ENCODE results near the gene CXCL11.
"Not testable (repeated sequence)": the region's sequence is repeated elsewhere in the genome, so short reads cannot be mapped to it uniquely, and the experiment has no call there.

CXCL11 gene

DNA sequence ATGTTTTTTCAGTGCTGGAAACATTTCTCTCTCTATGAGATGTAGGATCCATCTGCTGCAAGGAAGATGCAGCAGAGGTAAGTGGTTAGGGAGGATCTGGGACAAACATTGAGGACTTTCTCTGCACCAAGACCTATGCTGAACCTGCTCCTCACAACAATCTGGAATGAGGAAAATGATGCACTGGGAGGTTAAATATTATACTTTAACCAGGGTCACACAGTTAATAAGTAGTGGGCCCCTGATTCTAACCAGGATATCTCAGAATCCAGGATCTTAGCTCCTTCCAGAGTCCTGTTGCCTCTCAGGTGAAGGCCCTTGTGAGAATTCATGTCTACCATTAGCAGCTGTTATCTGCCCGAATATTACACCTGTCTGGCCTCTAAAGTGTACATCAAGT lies 35.6 kb downstream of the CXCL11 start:
- DNase-seq (ENCODE audit: low read depth), result no peak

DNA sequence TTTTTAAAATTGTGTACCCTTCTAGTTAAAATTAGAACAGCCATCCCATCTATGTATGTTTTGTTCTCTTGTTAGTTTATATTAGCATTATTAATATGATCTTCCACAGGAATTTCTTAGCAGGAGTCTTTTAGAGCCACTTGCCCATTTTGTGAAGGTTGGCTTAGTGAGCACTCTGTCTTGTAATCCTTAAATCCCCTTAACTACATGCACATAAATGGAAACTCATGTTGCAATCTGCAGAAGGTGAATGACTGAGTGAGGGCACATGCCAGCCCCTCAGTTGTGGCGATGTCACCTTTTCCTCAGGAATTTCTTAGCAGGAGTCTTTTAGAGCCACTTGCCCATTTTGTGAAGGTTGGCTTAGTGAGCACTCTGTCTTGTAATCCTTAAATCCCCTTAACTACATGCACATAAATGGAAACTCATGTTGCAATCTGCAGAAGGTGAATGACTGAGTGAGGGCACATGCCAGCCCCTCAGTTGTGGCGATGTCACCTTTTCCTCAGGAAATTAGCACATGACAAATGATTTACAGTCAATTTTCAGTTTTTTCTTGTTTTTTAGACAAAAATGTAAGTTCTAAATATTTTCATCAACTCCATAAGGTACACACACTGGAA lies 37.2 kb downstream of the CXCL11 start:
- not testable (repeated sequence) for DNase-seq (ENCODE audit: low read depth)

DNA sequence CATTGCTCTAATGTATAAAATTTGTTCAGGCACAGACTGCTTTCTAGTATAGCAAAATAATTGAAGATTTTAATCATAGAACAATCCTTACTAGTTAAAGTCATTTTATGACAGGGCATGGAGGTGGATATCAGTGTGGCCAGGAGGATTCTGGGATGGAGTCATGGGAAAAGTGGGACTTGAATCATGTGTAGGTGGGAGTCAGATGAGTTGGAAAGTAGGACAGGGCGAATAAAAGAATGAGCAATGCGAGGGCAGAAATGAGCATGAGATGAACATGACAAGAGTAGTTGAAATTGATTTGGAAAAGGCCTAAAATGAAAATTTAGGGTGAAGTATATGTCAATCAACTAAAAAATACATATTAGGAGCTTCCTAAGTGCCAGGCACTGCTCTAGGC lies 37.9 kb downstream of the CXCL11 start:
- DNase-seq (ENCODE audit: low read depth), result no peak

DNA sequence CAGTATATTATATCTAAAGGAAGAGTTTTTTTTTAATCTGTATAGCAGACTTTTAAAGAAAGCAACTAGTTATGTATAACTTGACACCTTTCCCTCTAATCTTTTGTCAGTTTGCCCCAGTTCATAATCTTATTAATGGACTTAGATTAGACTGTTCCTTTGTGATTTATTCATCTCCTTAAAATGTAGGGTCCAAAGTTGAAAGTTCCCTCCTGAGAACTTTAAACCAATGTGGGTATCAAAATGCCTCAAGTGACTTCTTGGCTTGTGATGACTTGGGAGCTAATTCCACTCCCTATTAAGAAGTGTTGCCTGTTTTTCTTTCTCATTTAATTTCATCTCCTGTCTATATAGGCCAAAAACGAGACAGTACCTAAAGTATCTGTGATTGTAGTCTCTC lies 38.8 kb downstream of the CXCL11 start:
- no peak for DNase-seq (ENCODE audit: low read depth)

GRCh38 chr4:75995727-75996126 lies 40.1 kb downstream of the CXCL11 start:
- DNase-seq (ENCODE audit: low read depth), result no peak

GRCh38 chr4:75992462-75992861 lies 43.4 kb downstream of the CXCL11 start:
- DNase-seq (ENCODE audit: low read depth), result no peak

DNA sequence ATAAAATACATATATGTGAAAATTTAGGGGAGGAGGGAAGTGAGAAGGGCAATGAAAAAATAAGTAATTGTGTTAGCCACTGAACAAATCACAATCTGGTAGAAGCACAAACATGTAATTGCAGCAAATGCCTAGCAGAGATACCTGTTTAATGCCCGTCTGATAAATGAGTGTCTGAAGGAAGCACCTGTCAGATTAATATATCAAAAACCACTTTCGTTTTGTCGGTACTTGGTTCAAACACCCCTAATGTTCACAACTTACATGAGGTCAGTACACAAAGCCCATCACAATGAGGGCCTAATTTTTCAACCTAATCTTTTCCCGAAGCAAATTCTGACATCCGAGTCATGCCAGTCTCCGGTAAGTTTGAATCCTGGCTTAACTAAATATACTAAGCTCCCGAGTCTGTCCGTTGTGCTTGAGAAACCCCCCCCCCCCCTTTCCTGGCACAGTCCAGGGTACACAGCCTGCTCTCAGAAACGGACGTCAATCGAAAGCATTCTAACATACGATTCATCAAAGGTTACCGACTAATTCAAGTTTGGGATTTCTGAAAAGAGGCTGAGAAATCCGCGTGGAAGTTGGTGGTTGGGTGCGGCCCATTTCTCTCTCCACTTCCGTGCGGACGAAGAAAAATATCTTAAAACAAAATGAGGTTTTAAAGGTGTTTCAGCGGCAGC lies 45.9 kb downstream of the CXCL11 start:
- DNase-seq (ENCODE audit: low read depth), result no peak

GRCh38 chr4:75985116-75985515 lies 50.8 kb downstream of the CXCL11 start:
- DNase-seq (ENCODE audit: low read depth), result peak; percentile 27
